NCI-H82 (cell line): ENCODE results near the gene ATAD3A.
"Not testable (repeated sequence)": the region's sequence is repeated elsewhere in the genome, so short reads cannot be mapped to it uniquely, and the experiment has no call there.

ENCODE experiments used
- DNase-seq: peaks from one replicate; lab custom pipeline; 2025; lab: John Stamatoyannopoulos, UW

The ATAD3A gene

DNA sequence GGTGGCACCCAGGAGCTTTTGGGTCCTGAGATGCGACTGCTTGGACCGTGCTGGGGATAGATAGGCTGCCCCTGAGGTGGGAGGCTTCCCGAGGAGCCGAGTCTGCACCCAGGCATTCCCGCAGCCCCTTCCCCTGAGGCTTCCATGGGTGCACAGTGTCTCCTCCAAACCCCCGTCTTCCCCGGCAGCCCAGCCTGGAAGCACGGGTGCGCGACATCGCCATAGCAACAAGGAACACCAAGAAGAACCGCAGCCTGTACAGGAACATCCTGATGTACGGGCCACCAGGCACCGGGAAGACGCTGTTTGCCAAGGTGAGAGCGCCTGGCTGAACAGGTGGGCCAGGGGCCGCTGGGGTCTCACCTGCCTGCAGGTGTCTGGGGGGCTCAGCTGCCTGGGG lies 11.7 kb downstream of the ATAD3A start:
- not testable (repeated sequence) for DNase-seq

DNA sequence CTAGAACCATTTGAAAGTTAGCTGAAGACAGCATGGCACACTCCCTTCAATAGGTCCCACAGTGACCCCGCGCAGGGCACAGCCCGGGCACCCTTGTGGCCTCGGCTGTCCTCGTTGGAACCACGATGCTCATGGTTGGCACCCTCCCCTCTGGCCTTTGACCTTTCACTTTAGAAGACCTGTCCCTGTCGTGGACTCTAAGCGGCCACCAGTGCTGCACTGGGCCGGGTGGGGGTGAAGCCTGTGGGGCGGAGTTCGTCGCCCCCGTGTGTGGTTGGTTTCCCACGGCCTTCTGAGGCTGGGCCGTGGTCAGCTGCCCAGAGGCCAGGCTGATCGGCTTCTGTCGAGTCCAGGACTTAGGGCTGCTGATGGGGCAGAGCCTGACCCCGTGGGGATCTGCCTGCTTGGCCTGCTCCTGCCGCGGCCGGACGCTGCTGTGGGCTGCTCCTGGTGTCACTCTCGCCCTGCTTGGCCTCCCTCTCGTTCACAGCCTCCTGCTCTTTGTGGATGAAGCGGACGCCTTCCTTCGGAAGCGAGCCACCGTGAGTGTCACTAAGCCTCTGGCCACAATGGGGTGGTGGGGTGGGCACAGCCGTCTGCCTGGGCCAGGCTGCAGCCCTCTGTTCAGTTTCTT lies 12.9 kb downstream of the ATAD3A start:
- not testable (repeated sequence) for DNase-seq

DNA sequence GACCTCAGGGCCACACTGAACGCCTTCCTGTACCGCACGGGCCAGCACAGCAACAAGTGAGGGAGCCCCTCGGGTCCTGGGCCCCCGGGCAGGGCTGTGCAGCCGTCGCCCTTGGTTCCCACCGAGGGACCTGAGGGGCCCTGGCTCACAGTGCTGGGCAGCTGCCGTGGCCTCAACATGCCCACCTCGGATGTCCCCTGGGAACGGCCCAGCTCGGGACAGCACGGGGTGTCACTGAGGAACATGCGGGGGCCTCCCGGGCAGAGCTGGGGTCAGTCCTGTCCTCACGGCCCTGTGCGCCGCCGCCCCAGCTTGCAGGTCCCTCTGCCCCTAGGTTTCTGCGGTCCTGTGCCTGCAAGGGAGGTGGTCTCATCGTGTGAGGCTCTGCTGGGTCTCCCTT lies 14.5 kb downstream of the ATAD3A start:
- not testable (repeated sequence) for DNase-seq

DNA sequence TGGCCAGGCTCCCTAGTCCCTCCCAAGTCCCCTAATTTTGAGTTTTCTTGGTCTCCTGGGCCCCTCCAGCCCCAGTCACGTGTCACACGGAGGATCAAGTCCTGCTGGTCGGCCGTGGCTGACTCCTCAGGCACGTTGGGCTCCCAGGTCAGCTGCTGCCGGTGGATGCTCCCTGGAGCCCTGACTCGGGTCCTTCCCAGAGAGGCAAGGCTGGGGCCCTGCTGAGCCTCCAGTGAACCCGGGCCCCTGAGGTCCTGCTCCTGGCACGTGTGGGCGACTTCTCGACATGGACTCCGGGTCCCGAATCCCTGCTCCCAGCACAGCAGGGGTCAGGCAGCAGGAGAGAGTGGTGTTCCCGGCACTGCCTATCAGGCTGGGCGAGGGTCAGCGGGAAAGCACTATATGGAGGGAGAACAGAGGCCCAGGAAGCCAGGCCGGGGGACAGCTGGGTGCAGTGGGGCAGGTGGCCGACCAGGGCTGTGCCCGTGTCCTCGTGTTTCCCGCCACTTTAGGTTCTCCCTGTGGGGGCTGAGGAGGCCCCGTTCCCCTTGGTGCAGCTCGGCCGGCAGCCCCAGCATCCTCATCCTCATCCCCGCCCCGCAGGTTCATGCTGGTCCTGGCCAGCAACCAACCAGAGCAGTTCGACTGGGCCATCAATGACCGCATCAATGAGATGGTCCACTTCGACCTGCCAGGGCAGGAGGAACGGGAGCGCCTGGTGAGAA lies 15.3 kb downstream of the ATAD3A start:
- no peak for DNase-seq

DNA sequence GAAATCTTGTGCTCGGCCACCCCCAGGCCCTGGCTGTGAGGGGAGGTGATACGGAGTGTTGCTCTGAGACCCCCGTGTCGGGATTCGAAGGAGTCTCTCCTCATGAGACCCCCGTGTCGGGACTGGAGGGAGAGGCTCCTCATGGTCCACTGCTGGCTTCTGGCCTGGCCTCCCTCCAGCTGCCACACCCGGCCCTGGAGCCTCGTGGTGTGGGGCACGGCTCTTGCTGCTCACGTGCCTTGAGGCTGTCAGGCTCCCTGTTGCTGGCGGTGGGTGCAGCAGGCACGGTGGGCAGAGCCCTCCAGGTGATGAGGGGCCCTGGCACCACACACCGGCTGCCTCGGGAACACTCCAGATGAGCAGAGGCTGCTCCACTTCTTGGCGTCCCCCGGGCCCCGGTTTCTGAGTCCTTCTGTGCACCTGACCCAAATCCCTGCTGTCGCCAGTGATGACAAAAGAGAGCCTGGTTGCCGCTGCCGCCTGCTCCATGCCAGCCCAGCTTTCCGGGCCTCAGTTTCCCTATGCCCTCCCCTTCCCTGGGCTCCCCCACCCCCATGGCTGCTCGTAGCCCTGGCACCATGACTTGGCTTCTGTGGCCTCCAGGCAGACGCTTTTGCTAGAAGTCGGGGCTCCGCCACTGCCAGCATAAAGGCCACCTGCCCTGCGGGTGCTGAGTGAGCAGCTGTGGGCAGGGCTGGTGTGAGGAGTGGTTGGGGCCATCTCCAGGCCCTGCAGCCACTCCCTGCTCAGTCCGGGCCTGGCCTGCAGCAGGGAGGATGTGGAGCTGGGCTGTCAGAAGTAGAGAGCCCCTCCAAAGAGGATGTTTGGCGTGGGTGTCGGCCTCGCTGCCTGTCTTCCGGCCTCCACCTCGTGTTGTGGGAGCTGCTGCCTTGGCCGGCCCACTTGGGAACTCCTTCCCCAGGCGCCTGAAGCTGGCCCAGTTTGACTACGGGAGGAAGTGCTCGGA lies 16.6 kb downstream of the ATAD3A start:
- no peak for DNase-seq

DNA sequence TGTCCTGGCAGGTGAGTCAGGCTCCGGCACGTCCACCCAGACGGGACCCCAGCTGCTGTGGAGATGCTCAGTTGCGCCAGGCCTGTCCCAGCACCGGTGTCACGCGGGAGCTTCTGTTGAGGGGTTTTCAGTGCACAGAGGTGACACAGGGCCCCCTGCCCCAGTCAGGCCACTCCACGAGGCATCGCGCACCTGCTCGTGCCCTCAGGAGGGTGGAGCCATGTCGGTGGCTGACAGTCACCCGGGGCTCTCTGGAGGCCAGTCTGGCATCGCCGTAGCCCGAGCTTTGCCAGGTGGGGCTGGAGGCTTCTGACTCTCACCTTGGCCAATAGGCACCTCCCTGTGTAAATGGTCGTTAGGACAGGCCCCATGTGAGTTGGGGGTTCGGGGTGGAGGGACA lies 17.4 kb downstream of the ATAD3A start:
- DNase-seq, result no peak

DNA sequence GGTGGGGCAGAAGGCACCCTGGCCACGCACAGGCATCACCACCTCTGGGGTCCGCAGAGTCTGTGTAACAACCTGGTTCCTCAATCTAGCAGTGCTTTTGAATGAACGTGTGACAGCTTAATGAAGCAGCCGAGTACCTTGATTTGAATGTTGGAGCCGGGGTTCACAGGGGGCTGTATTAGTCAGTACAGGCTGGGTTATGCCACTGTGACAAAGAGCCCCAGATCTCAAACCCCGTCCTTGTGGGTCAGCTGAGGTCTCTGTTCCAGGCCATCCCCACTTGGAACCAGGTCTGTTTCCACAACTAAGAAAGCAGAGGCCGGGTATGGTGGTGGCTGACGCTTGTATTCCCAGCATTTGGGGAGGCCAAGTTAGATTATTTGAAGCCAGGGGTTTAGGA lies 18.0 kb downstream of the ATAD3A start:
- DNase-seq, result no peak

DNA sequence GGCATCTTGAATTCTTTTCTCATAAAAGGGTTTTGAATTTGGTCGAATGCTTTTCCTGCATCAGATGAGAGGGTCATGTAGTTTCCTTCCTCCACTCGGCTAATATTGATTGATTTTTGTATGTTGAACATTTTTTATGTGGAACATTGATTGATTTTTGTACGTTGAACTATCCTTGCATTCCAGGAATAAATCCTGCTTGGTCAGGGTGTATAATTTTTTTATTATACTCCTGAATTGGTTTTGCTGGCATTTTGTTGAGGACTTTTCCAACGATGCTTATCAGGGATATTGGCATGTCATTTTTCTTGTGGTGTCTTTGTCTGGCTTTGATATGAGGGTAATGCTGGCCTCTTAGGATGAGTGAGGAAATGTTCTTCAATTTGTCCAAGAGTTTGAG lies 20.0 kb downstream of the ATAD3A start:
- DNase-seq, result no peak

DNA sequence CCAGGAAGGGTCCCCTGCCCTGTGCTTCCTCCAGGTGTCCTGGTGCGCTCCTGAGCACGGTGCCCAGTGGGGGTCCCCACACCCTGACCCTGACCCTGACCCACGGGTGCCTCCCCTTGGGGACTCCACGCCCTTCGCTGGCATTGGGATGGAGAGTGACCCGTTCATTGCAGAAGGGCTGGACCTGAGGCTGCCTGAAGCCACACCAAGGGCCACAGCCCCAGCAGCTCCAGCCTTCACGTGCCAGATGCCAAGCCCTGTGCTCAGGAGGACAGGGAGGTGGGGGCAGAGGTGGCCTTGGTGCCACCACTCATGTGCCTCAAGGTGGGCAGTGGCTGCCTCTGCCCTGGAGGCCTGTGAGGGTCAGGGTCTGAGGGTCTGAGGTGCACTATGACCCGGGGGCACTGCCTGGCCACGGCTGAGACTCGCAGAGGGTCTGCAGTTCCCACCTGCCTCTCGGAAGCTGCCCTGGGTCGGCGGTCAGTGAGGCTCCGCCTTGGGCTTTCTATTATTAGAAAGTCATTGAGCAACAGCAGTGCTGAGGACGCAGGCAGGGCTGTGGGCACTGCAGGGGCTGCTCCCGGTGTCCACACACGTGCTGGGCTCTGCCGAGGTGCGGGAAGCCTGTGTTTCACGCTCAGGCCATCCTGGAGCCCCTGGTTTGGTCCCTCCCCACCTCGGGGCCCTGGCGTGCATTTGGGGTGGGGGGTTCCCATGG lies 21.4 kb downstream of the ATAD3A start:
- DNase-seq, result not testable (repeated sequence)

DNA sequence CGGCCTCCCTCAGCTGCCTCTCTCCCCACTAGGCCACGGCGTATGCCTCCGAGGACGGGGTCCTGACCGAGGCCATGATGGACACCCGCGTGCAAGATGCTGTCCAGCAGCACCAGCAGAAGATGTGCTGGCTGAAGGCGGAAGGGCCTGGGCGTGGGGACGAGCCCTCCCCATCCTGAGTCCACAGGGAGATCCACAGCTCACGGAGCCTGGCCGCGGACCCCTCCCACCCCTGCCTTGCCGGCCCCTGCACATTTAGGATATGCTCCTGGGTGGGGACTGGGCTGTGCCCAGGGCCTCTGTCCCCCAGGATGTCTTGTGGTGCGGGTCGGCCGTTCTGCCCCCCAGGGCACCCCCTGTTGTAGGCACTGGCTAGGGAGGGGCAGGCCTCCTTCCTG lies 21.9 kb downstream of the ATAD3A start:
- DNase-seq, result not testable (repeated sequence)

DNA sequence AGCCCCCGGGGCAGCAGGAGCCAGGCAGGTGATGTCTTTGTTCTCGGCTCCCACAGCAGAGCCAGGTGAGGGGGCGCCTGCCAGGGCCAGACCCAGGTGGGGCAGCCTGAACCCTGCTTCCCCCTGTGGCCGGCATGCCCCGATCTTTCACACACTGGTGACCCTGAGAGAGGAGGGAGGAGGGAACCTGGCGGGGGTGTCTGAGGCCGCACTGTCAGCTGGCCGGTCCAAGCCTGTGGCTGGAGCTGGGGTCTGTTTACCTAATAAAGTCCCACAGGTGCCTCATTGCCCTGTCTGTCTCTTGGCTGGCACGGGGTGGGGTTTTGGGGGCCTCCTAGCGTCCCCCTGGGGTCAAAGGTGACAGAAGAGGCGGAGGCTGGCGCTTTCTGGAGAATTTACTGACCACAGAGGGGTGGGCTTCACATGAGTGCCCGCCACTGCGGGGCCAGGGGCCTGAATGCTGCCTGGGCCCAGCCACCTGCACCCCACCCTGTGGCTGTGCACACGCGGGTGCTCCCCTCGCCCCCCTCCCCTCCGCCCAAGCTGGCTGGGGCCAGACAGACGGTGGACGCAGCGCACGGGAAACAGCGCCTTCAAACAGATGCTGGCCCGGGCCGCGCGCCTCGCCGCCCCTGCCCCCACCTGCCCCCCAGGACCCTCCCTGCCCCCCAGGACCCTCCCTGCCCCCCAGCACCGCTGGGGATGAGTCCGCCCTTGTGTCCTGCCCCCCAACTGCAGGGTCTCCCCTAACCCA lies 22.6 kb downstream of the ATAD3A start:
- no peak for DNase-seq

DNA sequence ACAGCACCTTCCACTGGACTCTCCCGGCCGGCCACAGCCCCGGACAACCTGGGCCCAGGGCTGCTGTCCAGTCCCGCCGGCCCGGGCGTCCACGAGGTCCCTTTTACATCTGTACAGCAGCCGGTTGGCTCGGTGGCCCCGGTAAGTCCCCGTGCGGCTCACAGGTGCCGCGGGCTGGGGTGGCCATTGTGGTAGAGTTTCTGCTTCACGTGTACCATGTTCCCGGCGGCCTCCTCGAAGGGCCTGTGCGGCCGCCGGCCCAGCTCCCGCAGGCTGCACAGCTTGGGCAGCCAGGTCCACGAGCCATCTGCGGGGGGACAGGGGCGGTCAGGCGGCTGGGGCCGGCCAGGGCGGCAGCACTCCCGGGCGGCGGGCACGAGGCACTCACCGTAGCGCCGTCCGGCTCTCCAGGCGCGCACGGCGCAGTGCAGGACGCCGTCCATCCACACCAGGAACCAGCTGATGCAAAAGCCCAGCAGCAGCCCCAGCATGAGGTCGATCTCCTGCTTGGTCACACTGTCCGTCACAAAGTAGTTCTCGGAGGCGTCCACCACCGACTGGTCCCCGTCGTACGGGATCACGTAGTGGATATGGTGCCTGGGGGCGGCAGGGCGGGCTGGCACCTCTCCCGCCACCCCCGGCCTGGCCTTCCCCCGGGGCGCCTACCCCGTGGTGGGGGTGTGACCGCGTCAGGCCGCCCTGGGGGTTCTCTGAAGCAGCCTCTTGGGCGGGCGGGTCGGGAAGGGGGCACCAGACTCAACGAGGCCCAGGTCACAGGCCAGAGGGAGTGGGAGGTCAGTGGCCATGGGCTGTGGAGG lies 23.4 kb downstream of the ATAD3A start:
- DNase-seq, result no peak

DNA sequence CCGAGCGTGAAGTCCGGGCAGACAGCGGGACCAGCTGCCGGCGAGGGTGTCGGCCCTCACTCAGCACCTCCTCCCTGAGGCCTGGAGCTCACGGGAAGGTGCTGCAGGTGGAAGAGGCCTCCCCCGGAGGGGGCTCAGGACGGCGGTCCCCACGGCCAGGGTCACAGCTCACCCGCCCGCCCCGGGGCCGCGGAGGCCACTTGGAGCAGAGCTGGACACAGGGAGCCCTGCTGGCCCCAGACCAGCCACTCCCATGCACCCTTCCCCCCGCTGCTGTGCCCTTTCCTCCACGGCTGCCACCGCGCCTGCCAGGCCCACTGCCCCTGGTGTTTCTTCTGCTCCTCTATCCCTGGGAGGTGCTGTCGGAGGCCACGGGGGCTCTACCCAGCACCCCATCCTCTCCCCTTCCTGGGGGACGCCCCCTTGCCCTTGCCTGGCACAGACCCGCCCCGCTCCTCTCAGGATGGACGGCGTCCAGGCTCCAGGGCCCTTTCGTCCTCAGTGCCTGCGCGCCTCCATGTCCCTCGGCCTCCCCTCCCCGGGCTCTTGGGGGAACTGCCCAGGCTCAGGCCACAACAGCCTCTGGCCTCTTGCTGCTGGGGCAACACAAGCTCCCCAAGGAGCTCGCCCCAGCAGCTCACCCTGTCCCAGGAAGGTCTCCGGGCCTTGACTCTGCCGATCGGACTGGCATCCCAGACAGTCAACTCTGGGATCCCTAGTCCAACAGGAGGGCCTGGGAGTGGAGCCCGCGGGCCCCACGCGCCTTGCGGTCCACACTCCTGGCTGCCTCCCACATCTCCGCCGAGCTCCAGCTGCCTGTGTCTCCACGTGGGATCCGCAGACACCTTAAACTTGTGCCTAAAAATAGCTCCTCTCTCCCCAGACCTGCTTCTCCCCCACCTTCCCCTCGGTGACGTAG lies 24.3 kb downstream of the ATAD3A start:
- DNase-seq, result no peak

DNA sequence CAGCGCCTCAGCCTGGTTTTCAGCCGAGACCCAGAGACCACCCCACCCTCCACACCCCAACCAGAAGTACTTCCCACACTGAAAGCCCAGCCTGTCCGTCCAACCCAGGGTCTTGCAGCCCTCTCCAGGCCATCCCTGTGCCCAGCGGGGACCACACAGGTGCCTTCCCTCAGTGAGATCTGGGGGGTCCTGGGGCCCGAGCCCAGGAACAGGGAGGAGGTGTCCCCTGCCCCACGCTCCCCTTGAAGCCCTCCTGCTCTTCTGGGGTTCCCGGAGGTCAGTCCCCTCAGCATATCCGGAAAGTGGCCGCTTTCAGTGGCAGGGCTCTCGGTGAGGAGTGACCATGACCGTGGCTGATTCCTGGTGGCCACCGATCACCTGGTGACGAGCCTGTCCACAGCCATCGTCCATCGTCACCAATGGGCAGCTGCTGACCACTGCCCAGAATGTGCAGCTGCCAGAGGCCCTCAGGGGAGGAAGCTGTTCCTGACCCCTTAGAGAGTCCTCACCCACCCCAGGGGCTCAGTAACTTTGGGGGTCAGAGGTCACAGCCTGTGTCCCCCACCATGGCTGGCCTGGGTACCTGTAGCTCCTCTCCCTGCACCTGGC lies 25.1 kb downstream of the ATAD3A start:
- DNase-seq, result no peak

DNA sequence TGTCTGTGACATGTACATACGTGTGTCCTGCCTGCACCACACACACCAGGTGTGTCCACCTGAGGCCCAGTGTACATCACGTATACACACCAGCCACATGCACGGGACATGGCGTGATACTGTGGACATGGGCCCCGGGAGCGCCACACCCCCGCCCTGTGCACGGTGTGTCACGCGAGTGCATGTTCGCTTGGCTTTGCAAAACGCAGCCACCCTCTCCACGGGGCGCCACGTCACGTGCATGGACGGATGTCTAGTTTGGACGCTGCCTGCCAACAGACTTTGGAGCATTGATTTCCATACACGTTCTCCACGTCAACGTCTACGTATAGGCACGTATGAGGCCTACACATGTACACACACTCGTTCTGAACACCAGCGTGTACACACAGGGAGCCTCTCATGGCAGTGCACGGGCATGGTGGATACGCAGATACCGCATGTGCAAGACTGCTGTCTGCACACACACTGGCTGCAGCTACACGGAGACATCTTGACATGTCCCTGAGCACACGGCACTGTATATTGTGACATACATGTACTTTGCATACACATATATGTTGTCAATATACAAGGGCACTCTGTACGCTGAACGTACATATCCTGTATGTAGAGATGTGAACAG lies 25.8 kb downstream of the ATAD3A start:
- DNase-seq, result no peak

DNA sequence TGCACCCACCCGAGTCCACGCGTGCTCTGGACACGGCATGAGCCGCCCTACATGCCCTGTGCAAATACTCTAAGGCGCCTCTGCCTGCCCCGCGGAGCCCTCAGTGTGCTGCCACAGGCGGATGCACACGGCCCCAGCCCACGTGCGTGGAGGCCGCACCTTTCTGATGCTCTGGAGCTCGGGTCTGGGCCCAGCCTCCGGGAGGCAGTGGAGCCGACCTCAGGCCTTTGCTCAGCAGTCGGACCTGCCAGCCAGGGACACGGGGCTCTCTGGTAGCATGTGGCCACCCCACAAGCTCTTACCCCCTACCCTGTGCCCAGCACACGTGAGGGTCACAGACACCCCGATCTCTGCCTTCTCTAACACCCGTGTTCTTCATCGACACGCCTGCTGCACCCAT lies 26.4 kb downstream of the ATAD3A start:
- DNase-seq, result no peak

DNA sequence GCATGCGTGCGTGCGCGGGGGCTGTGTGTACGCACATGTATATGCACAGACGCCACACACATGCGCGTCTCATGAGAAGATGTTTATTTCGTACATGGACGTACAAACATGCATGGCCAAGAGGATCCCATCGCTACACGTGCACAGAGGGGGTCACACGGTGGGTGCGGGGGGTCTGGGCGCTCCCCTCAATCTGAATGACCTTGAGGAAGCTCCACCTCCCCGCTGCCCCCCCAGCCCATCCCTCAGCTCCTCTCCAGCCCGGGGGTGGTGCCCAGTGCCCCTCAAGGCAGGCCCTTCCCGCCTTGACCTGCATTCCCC lies 27.0 kb downstream of the ATAD3A start:
- DNase-seq, result no peak

DNA sequence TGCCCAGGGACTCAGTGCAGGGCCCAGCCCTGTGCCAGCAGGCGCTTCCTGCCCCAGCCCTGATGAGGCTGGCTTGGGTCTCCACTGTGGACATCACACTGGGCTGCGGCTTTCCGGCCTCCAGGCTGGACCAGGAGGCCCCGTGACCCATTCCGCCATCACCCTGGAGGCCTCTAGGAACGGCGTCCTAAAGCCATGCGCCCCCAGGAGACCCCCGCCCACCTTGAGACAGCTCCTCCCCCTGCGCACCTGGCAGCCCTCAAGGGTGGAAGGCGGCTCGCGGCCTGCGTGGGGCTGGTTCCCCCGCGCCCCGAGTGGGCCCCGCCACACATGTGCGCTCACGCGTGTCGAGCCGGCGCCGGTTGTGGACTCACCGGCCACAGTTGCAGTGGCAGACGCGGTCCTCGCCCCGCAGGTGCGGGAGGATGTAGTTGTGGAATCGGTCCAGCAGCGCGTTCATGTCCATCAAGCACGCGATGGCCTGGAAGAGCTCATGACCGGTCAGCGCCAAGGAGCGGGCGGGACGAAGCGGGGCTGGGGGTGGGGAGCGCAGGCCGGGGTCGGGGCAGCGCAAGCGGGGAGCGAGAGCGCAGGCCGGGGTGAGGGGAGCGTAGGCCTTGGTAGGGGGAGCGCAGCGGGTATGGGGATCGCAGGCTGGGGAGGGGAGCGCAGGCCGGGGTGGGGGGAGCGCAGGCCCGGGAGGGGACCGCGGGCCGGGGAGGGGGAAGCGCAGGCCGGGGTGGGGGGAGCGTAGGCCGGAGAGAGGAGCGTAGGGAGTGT lies 27.5 kb downstream of the ATAD3A start:
- no peak for DNase-seq
